Pons (tissue), 1 donor: ENCODE results near the gene TRIM38.
"Not testable (repeated sequence)": the region's sequence is repeated elsewhere in the genome, so short reads cannot be mapped to it uniquely, and the experiment has no call there.

Source experiments
- DNase-seq: peaks from one replicate; pipeline ENCODE4 v3.0.0-alpha.2; 2016; ENCODE audit warnings: low spot score

TRIM38 gene

DNA sequence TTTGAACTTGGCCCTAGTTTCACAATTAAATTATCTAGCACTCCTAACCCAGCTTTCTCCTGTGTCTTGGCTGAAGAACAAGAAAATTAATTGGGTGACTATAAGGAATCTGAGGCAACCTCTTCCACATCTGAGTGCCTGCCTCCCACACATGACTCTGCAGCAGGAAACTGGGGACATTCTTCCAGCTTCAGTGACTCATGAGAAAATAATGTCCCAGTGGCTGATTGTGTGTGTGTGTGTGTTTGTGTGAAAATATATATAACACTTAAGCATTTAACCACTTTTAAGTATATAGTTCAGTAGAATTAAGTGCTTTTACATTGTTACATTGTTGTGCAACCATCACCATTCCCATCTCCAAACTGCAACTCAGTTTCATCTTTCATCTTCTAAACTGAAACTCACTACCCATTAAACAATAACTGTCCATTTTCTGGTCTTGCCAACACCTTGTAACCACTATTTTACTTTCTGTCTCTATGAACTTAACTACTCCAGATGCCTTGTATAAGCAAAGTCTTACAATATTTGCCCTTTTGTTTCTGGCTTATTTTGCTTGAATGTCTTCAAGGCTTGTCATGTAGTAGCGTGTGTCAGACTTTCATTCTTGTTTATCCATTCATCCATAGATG is 8.7 kb downstream of the TRIM38 start:
- no peak for DNase-seq

DNA sequence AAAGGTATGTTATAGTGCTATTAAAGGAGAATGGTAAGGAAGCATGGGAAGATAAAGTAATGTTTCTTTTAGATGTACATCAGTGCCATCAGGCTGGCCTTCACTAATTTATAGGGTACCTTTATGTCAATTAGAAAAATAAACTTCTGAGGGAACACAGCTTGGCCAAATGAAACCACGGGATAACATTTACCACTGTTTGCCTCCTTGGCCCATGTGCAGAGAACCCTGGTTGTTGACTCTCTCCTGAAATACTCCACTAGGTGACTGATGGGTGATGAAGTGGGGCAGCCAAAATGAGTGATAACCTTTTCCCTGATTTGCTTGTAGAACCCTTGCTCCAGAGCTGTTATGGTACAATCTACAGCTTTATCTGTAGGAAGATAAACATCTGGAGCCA is 9.5 kb downstream of the TRIM38 start:
- no peak for DNase-seq

DNA sequence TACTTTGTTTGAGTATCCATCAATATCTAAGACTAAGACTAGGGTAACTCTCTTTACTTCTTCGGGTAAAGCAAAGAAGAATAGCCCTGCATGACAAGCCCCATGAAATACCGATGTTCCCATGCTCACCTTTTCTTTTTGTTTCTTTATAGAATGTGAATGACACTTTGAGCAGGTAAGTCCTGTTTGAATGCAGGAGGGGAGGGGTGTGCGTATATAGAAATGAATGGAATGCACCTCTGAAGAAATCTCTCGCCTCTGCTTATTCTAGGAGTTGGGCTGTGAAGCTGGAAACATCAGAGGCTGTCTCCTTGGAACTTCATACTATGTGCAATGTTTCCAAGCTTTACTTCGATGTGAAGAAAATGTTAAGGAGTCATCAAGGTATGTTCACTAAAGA is 10.3 kb downstream of the TRIM38 start:
- DNase-seq = no peak

DNA sequence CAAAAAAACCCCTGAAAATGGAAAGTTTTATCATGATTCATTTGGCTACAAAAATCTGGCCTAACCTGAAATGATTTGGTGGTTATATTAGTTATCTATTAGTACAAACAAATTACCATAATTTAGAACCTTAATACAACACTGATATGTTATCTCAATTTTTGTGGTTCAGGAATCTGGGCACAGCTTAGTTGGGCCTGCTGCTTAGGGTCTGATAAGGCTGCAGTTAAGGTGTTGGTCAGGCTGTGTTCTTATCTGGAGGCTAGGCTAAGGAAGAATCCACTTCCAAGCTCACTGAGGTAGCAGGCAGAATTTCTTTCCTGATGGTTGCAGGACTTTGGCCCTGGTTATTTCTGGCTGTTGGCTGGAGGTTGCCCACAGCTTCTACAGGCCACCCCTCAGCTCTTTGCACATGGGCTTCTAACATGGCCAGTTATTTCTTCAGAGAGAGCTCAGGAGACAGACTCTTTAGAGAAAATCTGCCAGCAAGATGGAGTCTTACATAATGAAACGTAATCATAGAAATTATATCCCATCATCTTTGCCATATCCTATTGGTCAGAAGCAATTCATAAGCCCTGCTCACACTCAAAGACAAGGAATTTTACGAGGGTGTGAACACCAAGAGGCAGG is 11.4 kb downstream of the TRIM38 start:
- no peak for DNase-seq

DNA sequence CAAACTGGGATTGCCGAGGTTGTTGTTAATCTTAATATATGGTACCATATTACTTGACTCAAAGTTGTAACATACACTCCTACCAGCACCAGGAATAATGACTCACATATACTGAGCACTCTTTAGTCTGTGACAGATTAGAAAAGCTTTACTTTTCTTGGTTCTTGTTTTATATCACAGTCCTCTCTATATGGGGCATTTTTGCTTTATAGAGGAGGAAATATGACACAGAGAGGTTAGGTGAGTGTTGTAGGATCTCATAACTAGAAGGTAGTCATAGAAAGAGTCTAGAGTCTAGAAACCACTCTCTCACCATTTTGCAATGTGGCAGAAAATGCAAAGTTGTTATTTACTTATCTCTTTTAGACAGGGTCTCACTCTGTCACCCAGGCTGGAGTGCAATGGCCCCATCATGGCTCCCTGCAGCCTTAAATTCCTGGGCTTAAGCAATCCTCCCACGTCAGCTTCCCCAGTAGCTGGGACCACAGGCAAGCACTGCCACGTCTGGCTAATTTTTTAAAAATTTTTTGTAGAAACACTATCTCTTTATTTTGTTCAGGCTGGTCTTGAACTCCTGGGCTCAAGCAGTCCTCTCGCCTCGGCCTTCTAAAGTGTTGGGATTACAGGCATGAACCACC is 13.4 kb downstream of the TRIM38 start:
- DNase-seq = no peak

DNA sequence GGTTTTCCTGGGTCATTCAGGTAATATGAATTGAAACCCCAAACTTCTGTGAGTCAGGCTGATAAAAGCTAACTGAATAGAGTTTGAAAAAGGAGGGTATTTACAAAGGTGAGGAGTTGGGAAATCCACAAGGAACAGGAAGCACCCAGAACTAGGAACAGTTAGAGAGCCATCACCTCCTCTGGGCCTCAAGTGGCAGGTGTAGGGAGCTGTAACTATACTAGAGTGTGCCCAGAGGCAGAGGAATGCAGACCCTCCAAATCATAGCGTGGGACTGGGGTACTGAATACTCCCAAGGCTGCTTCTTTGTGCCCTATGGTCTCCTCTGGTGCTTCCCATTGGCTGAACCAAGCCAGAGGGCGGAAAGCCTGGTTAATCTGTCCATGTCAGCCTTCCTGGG is 18.3 kb downstream of the TRIM38 start:
- DNase-seq = no peak

DNA sequence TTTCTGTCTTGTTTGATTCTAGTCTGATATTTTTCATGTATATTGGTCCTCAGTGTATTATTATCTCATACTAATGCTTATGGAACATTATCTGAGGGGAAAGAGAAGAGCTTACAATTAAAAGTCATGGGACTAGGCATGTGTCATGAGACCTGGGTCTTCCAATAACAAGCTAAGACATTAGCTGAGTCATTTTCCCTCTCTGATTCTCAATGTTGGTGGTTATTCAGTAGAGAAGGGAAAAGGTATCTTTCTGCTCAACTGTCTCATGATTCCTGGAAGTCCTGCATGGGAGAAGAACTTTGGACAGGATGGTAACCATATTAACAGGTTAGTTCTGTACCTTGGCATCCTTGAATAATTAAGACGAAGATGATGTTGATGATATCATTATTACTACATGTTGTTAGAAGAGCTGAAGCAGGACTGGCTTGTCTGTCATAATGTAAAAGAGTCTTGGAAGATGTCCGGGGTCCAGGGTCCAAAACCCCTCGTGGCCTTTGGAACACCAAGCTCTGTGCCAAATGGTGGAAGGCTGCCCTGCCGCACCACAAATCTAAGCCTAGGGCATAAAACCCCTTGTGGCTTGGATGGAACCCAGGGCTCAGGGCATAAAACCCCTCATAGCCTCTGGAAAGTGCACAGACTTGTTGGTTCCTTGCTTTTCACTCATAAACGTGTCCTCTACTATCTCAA is 19.1 kb downstream of the TRIM38 start:
- no peak for DNase-seq

DNA sequence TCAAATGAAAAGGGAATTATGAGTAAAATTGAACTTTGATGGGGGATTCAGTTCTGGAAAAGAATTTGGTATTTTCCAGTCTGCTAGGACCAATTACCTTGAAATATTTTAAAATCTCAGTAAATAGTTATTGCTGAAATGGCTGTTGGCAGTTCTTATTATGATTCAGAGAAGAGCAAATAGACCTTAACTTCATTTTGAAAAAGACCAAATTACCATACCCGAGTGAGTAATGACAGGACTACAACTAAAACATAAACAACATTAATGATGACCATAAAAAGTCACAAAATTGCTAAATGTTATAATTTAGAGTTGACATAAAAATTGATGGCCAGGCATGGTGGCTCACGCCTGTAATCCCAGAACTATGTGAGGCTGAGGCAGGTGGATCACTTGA is 21.7 kb downstream of the TRIM38 start:
- no peak for DNase-seq

DNA sequence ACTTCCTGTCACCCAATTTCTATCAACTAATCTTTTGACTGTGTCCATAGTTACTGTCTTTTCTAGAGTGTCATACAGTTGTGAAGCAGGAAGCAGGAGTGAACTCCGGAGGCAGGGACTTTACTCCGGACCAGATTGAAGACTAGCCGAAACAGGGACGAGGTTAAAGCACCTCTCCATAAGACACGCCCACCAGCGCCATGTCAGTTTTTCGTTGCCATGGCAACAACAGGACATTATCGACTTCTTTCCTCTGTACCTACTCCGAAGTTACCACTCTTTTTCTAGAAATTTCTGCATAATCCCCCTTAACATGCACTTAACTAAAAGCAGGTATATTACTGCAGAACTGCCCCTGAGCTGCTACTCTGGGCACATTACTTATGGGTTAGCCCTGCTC is 25.2 kb downstream of the TRIM38 start:
- DNase-seq = no peak

DNA sequence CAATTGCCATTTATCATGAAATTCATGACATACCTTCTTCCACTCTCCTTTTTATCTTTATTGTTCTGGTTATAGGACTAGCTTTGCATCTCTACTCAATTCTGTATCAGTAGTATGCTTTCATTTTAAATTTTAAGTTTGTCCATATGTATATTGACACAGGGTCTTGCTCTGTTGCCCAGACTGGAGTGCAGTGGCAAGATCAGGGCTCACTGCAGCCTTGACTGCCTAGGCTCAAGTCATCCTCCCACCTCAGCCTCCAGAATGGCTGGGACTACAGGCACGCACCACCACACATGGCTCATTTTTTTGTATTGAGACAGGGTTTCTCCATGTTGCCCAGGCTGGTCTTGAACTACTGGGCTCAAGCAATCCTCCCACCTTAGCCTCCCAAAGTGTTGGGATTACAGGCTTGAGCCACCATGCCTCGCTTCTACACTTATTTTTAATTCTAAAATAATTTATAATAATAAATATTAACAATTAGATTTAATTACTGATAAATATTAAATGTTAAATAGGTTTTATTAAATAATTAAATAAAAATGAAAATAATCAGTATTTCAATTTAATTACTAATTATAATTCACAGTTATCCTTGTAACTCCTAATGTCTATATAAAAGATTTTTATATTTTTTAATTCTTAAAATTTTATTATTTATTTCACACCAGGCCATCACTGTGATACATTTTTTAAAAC is 27.7 kb downstream of the TRIM38 start:
- DNase-seq = no peak

DNA sequence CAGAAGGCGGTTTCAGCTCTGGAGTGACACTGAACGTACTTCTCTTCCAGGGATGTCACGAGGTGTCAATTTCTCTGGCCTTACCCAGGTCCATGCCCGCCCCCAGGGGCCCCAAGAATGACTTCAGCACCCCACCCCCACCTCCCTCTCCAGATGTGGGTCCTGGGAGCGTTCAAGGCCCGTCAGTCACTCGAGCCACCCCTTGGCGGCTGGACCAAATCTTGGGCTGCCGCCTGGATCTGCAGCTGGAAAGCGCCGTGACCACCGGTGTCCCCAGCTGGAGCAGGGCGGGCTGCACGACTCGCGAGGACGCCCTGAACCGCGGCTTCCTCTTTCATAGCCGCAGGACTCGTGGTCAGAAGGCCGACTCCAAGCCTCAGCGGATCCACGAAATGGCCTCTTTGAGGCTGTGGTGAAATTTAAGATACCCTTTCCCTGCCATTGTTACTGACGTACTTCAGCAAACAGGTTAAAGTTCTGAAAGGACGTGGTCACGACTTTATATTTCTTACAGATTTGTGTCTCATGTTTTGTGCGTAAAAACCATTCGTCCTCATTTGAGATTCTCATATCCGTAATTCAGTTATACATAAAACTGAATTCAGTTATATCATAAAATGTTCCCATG is 29.3 kb downstream of the TRIM38 start:
- DNase-seq = peak; percentile 74

DNA sequence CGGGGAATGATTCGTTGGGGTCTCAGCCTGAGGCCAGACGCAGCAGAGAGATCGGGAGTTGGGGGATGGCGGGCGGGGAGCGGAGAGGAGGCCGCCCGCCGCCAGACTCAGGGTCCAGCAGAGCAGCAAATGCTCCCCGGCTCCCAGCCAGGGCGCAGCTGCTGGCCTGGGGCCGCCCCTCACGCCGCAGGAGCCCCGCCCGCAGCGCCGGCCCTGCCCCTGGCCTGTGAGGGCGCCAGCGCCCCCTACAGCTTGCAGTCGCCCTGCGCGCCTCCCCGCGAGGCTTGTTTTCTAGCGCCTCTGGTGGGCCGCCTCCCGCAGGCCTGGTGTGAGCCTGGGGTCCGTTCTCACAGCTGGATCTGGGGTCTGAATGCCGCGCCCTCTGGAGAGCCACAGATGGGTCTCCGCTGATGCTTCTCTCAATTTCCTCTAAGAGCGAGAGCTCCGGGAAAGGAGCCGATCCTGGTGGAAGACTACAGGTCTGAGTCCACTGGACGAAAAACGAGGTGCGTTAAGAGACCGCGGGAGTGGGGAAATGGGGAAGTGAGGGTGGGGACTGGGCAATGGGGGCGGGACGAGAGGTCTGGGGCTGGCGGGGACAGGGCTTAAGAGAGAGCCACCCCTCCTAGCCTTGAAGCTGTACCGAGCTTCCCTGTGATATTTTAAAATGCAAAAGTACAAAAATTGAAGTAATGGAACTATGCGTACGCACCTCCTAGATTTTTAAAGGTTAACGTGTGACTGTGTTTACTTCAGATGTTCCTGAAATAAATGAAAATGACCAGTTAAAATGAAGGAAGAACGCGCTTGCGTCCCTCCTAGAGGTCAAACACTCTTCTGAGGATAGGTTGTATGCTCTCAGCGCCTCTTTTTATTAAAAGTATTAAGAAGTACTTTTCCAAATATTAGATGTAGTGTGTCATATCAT is 30.1 kb downstream of the TRIM38 start:
- peak; percentile 93 for DNase-seq

DNA sequence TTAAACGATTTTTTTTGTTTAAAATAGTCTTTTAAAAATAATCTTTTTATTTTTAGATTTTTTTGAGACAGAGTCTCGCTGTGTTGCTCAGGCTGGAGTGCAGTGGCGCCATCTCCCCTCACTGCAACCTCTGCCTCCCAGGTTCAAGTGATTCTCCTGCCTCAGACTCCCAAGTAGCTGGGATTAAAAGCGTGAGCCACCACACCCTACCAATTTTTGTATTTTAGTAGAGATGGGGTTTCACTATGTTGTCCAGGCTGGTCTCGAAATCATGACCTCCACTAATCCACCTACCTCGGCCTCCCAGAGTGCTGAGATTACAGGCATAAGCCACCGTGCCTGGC is 30.7 kb downstream of the TRIM38 start:
- DNase-seq = not testable (repeated sequence)

DNA sequence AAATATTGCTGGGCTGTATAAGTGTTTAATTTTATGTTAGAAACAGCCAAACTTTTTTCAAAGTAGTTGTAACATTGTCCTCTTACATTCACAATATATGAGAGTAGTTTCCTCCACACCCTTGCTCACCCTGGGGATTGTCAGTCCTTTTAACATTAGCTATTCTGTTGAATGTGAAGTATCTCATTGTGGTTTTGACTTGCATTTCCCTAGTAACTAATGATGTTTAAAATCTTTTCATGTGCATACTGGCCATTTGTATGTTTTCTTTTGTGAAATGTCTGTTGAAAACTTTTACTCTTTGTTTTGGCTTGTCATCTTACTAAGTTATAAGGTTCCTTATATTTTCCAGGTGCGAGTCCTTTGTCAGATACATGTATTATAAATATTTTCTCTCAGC is 32.9 kb downstream of the TRIM38 start:
- DNase-seq = no peak

DNA sequence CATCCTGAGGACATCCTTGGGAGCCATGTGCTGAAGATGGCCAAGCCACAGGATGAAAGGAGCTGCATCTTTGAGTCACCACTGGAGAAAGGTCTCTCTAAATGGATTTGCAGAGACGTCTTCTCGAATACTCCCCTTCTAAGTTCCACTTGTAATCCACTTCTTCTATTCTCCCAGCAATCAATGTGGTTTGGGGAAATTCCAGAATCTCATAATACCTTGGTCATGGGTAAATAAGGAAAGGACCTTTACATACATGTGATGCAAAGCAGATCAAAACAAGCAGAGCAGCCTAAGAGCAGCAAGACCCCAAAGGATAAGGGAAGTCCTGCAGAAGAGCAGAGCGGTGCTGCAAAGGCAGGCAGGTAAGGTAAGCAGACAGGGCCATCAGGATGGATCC is 35.3 kb downstream of the TRIM38 start:
- DNase-seq = no peak

DNA sequence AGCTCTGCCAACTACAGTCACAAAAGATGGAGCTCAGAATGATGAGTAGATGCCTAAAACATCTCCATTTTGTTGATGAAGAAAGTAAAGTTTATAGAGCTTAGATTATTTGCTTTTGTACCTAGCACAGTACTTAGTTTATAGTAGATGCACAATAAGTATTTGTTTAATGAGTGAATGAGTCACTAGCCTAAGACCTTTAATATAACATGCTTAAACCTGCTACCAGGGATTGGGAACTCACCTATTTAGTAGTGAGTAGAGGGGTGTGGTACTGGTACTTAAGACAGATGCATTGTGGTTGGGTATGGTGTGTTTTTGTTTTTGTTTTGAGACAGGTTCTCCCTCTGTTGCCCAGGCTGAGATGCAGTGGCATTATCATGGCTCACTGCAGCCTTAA is 35.8 kb downstream of the TRIM38 start:
- no peak for DNase-seq

DNA sequence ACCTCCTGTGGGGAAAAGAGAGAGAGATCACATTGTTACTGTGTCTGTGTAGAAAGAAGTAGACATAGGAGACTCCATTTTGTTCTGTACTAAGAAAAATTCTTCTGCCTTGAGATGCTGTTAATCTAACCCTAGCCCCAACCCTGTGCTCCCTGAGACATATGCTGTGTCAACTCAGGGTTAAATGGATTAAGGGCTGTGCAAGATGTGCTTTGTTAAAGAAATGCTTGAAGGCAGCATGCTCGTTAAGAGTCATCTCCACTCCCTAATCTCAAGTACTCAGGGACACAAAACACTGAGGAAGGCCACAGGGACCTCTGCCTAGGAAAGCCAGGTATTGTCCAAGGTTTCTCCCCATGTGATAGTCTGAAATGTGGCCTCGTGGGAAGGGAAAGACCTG is 36.6 kb downstream of the TRIM38 start:
- not testable (repeated sequence) for DNase-seq

DNA sequence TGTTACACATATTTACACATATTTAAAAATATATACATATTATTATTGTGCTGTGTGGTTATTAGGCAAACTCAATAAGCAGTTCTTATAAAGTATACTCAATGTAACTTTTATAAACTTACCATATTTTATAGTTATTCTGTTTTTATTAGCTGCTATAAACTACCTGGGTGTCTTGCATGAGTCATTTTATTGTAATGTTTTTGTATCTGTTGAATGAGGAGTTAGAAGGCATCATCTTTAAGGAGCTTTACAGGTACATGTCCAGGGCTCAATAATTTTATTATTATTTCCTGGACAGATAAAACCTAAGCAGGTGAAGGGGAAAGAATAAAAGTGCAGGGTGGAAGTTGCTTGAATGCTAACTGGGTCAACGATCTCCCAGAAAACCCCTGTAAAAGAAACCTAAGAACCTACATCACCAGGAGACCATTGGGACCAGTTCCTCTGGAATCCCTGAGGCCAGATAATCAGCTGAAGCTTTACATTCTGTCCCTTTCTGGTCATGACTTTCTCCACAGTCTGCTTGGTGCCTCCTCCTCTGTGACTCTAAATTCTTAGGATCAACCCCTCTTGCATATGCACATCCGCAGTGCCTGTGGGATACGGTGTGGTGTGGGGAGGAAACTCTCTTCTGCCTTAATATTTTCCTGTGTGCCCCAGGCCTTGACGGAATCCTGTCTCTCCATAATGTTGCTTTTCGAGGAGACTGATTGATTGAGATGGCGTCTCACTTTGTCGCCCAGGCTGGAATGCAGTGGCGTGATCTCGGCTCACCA is 38.0 kb downstream of the TRIM38 start:
- DNase-seq = no peak

DNA sequence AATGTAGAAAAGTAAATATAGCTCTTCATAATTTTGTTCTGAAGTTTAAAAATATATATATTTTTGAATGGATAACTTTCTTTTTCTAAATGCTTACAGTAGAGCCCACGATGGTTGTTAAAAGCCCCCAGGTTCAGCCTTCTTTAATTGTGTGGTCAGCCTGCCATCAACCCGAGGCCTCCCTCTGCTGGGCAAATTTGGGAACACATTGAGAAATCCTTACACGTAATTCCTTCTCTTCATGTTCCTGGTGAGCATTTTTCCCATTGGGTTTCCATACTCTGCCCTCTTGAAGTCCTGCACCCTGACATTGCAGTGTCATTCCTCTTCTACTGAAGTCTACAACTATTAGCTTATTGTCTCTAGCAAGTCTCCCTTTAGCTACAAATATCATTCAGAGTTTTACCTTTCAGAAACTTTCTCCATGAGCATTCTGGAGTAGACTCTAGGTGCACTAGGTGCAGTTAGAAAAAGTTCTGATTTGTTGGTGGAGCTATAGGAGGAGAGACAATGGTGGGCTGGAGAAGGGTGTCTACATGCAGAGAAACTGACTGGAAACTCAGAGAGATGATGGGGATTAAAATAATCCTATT is 40.6 kb downstream of the TRIM38 start:
- peak; percentile 54 for DNase-seq
